Esophagus muscularis mucosa (tissue), 3 donors: ENCODE measurements around the gene CPNE7.

Source experiments
- POLR2A ChIP-seq: fragments of 450-650 bp; IDR thresholded peaks from one replicate; pipeline ENCODE4 v1.6.1; 2017; ENCODE audit warnings: antibody characterized with exemption, moderate library complexity, mild to moderate bottlenecking, low read depth
- TF ChIP-seq, protein P1 (sequence below), 3 experiments: fragments of 200-600 bp in 2 of 3; fragments of 450-650 bp in 1 of 3; sonication (generic) in 2 of 3; IDR thresholded peaks; one replicate each; pipeline ENCODE4 v1.5.1; 2017 to 2019; ENCODE audit warnings: antibody characterized with exemption in 3 of 3, mild to moderate bottlenecking in 2 of 3, moderate library complexity in 1 of 3

DNA sequence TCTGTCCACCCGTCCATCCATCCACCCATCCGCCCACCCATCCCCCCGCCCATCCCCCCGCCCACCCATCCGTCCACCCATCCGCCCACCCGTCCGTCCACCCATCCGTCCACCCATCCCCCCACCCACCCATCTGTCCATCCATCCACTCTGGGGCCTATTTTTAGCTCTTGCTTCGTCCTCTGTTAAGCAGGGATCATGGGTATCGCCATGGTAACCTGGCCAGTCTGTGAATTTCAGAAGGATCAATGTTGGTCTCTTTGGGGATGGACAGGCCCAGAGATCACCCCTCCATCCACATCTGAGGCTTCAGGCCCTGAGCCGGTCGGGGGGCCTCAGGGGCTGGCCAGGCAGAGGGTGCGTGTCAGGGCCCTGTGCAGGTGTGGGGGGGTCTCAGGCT, 22.6 kb downstream of the CPNE7 start:
- TF ChIP-seq, protein P1, sequence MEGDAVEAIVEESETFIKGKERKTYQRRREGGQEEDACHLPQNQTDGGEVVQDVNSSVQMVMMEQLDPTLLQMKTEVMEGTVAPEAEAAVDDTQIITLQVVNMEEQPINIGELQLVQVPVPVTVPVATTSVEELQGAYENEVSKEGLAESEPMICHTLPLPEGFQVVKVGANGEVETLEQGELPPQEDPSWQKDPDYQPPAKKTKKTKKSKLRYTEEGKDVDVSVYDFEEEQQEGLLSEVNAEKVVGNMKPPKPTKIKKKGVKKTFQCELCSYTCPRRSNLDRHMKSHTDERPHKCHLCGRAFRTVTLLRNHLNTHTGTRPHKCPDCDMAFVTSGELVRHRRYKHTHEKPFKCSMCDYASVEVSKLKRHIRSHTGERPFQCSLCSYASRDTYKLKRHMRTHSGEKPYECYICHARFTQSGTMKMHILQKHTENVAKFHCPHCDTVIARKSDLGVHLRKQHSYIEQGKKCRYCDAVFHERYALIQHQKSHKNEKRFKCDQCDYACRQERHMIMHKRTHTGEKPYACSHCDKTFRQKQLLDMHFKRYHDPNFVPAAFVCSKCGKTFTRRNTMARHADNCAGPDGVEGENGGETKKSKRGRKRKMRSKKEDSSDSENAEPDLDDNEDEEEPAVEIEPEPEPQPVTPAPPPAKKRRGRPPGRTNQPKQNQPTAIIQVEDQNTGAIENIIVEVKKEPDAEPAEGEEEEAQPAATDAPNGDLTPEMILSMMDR (IDR thresholded peaks at IDR 0.05) = no peak
- no peak for TF ChIP-seq POLR2A
